Measurements from ENCODE around the gene MED1.
A peak's percentile ranks its signal among the peaks of the same experiment; 100 is the strongest.
"Not testable (repeated sequence)": the region's sequence is repeated elsewhere in the genome, so short reads cannot be mapped to it uniquely, and the experiment has no call there.

Gene MED1, protein sequence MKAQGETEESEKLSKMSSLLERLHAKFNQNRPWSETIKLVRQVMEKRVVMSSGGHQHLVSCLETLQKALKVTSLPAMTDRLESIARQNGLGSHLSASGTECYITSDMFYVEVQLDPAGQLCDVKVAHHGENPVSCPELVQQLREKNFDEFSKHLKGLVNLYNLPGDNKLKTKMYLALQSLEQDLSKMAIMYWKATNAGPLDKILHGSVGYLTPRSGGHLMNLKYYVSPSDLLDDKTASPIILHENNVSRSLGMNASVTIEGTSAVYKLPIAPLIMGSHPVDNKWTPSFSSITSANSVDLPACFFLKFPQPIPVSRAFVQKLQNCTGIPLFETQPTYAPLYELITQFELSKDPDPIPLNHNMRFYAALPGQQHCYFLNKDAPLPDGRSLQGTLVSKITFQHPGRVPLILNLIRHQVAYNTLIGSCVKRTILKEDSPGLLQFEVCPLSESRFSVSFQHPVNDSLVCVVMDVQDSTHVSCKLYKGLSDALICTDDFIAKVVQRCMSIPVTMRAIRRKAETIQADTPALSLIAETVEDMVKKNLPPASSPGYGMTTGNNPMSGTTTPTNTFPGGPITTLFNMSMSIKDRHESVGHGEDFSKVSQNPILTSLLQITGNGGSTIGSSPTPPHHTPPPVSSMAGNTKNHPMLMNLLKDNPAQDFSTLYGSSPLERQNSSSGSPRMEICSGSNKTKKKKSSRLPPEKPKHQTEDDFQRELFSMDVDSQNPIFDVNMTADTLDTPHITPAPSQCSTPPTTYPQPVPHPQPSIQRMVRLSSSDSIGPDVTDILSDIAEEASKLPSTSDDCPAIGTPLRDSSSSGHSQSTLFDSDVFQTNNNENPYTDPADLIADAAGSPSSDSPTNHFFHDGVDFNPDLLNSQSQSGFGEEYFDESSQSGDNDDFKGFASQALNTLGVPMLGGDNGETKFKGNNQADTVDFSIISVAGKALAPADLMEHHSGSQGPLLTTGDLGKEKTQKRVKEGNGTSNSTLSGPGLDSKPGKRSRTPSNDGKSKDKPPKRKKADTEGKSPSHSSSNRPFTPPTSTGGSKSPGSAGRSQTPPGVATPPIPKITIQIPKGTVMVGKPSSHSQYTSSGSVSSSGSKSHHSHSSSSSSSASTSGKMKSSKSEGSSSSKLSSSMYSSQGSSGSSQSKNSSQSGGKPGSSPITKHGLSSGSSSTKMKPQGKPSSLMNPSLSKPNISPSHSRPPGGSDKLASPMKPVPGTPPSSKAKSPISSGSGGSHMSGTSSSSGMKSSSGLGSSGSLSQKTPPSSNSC (N-terminal part only)

DNA sequence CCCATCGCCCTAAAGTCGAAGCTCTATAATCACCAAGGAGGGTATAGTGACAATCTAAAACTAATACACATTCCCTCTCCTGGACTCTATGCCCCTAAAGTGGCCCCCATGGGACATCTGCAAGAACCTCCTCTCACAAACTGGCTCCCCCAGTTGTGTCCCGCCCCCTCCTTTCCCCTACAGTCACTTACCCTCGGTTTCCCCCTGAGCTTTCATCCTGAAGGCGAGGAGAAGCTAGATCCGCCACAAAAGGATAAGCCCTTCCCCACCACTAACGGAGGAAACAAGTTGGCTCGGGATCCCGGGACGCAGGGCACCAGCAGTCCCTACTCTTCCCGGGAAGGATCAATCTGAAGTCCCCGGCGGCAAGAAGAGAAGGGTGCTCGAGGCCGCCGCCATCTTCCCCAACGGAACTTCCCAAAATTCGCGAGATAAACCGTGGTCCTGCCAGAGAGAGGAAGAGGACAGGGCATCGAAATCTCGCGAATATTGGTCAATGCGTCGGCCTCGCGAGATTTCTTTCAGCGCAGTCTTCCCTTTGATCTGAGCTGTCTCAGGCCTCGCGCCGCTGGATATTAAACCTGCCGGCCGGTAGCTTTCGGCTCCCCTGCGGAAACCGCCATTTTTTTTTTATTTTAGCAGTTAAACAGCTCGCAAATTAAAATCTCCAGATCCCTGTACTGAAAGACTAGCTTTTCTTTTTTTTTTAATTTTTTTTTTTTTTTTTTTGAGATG, at the start of gene MED1:
Gene MED1 (minus strand): TSS at position 417 of the 735 bp plus-strand sequence. CDS start 201 bp downstream, at position 216.
- peak; percentile 99 for DNase-seq

- DNase-seq, result not testable (repeated sequence)
Observed at GRCh38 chr17:39496921-39497320, 45.9 kb upstream of the MED1 start.

GRCh38 chr17:39487946-39488345, 36.9 kb upstream of the MED1 start:
- DNase-seq, result no peak

- DNase-seq, result not testable (repeated sequence)
Observed at GRCh38 chr17:39487490-39487889, 36.4 kb upstream of the MED1 start.

- DNase-seq, result no peak
Observed at GRCh38 chr17:39486242-39486641, 35.2 kb upstream of the MED1 start.

GRCh38 chr17:39485555-39485954, 34.5 kb upstream of the MED1 start:
- no peak for DNase-seq

DNA sequence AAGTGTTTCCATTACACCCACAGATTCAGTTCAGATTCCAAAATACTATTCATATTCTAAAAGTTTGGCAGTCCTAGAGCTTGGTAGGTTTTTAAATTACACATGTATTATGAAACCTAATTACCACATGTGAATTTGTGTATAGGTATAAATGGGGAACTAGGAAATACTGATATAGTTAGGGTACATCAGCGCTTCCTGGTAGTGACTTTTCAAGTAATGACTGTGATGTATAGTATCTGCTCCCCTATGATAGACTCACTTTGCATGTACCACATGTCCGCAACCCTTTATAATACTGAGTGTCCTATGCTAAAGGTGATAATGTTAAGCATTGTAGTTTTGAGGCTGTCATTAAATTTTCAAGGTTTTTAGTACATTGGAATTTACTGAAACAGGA, 33.1 kb upstream of the MED1 start:
- DNase-seq, result no peak

- DNase-seq, result no peak
Observed at GRCh38 chr17:39483506-39483905, 32.4 kb upstream of the MED1 start.

GRCh38 chr17:39479631-39480030, 28.6 kb upstream of the MED1 start:
- DNase-seq, result not testable (repeated sequence)

- no peak for DNase-seq
Observed at GRCh38 chr17:39473310-39473709, 22.2 kb upstream of the MED1 start.

DNA sequence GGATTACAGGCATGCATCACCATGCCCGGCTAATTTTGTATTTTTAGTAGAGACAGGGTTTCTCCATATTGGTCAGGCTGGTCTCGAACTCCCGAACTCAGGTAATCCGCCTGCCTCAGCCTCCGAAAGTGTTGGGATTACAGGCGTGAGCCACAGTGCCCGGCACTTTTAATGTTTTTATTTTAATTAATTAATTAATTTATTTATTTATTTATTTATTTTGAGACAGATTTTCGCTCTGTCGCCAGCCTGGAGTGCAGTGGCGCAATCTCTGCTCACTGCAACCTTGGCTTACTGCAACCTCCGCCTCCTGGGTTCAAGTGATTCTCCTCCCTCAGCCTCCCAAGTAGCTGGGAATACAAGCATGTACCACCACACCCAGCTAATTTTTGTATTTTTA, 17.5 kb upstream of the MED1 start:
- not testable (repeated sequence) for DNase-seq

DNA sequence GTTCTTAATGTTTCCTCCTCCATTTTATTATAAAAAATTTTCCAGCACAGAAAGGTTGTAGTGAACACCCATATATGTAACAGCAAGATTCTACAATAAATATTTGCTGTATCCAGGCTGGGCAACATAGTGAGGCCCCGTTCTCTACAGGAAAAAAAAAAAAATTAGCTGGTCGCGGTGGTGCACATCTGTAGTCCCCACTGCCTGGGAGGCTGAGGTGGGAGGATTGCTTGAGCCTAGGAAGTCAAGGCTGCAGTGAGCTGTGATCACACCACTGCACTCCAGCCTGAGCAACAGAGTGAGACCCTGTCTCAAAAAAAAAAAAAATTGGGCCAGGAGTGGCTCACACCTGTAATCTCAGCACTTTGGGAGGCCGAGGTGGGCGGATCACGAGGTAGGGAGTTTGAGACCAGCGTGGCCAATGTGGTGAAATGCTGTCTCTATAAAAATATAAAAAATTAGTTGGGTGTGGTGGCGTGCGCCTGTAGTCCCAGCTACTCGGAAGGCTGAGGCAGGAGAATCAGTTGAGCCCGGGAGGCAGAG, 13.6 kb upstream of the MED1 start:
- not testable (repeated sequence) for DNase-seq

GRCh38 chr17:39462631-39463375, 11.7 kb upstream of the MED1 start:
- no peak for DNase-seq

DNA sequence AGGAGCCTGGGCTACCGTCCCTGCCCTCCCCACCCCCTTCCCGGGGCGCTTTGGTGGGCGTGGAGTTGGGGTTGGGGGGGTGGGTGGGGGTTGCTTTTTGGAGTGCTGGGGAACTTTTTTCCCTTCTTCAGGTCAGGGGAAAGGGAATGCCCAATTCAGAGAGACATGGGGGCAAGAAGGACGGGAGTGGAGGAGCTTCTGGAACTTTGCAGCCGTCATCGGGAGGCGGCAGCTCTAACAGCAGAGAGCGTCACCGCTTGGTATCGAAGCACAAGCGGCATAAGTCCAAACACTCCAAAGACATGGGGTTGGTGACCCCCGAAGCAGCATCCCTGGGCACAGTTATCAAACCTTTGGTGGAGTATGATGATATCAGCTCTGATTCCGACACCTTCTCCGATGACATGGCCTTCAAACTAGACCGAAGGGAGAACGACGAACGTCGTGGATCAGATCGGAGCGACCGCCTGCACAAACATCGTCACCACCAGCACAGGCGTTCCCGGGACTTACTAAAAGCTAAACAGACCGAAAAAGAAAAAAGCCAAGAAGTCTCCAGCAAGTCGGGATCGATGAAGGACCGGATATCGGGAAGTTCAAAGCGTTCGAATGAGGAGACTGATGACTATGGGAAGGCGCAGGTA, 11.0 kb upstream of the MED1 start:
- DNase-seq, result peak; percentile 9

- DNase-seq, result peak; percentile 95
Observed at GRCh38 chr17:39461113-39461925, 10.3 kb upstream of the MED1 start, which contains the start of gene CDK12. CDK12 (plus strand) TSS chr17:39461486; CDS start chr17:39462072, 586 bp downstream.

DNA sequence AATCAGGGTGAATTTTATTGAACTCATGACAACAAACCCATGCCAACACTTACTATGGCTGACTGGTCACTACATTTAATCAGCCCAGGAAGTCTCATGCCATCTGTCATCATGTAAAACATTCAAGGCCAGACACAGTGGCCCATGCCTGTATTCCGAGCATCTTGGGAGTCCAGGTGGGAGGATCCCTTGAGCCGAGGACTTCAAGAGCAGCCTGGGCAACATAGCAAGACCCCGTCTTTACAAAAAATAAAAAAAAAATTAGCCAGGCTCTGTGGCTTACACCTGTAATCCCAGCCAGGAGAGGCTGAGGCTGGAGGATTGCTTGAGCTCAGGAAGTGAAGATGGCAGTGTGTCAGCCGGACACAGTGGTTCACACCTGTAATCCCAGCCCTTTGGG, 4.9 kb upstream of the MED1 start:
- DNase-seq, result no peak

DNA sequence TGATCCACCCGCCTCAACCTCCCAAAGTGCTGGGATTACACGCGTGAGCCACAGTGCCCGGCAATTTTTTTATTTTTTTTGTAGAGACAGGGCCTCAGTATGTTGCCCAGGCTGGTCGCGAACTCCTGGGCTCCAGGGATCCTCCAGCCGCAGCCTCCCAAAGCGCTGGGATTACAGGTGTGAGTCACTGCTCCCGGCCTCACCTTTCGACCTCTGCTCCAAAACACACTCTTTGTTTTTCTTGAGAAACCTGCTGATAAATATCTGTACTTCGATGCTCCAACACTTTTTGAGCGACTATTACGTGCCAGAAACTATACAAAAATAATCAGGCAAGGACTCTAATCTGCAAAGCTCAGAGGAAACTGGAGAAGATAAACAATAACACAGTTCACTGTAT, 1.0 kb downstream of the MED1 start:
- DNase-seq, result no peak

- no peak for DNase-seq
Observed at GRCh38 chr17:39447561-39447960, 3.5 kb downstream of the MED1 start.

- no peak for DNase-seq
Observed at GRCh38 chr17:39443326-39443725, 7.7 kb downstream of the MED1 start.

- not testable (repeated sequence) for DNase-seq
Observed at GRCh38 chr17:39439868-39440267, 11.2 kb downstream of the MED1 start.

Data from DMS 273 treated with DMSO at 0.1 percent for 48 hours (cell line).